ENCODE data around the gene PDE1A.

The PDE1A gene

GRCh38 chr2:182415771-182416170 lies 11.1 kb downstream of the PDE1A start:
- no peak for TF ChIP-seq CTCF (IDR thresholded peaks at IDR 0.05; ENCODE audit: extremely low read depth, missing control alignments)

GRCh38 chr2:182412858-182413257 lies 14.0 kb downstream of the PDE1A start:
- no peak for DNase-seq (ENCODE audit: low spot score)
- no peak for TF ChIP-seq CTCF (IDR thresholded peaks at IDR 0.05; ENCODE audit: extremely low read depth, missing control alignments)

More at GRCh38 chr2:182415771-182416170, 11.1 kb downstream of the PDE1A start:
- no peak for DNase-seq (ENCODE audit: low spot score)

GRCh38 chr2:182410120-182410519 lies 16.7 kb downstream of the PDE1A start:
- TF ChIP-seq CTCF (IDR thresholded peaks at IDR 0.05; ENCODE audit: extremely low read depth, missing control alignments) = no peak

GRCh38 chr2:182406221-182406620 lies 20.6 kb downstream of the PDE1A start:
- TF ChIP-seq CTCF (IDR thresholded peaks at IDR 0.05; ENCODE audit: extremely low read depth, missing control alignments) = no peak
- no peak for DNase-seq (ENCODE audit: low spot score)

More at GRCh38 chr2:182410120-182410519, 16.7 kb downstream of the PDE1A start:
- no peak for DNase-seq (ENCODE audit: low spot score)

- DNase-seq (ENCODE audit: low spot score) = no peak
Observed at GRCh38 chr2:182404975-182405561, 21.8 kb downstream of the PDE1A start.

GRCh38 chr2:182404092-182404491 lies 22.7 kb downstream of the PDE1A start:
- TF ChIP-seq CTCF (IDR thresholded peaks at IDR 0.05; ENCODE audit: extremely low read depth, missing control alignments) = no peak
- no peak for DNase-seq (ENCODE audit: low spot score)

More at GRCh38 chr2:182404975-182405561, 21.8 kb downstream of the PDE1A start:
- no peak for TF ChIP-seq CTCF (IDR thresholded peaks at IDR 0.05; ENCODE audit: extremely low read depth, missing control alignments)

- no peak for TF ChIP-seq CTCF (IDR thresholded peaks at IDR 0.05; ENCODE audit: extremely low read depth, missing control alignments)
- DNase-seq (ENCODE audit: low spot score) = no peak
Observed at GRCh38 chr2:182393270-182393760, 33.5 kb downstream of the PDE1A start.
